ENCODE results near the gene ZNF217. TPM values are rescaled to one million over a fixed set of nuclear protein-coding genes. Genes with fewer than 3 reads are reported as not detected.
"Not testable (repeated sequence)": the region's sequence is repeated elsewhere in the genome, so short reads cannot be mapped to it uniquely, and the experiment has no call there.

Gene ZNF217
- total and polyA plus RNA-seq, 7 donors, result 1.7 to 8.1 (median 4.3) TPM

DNA sequence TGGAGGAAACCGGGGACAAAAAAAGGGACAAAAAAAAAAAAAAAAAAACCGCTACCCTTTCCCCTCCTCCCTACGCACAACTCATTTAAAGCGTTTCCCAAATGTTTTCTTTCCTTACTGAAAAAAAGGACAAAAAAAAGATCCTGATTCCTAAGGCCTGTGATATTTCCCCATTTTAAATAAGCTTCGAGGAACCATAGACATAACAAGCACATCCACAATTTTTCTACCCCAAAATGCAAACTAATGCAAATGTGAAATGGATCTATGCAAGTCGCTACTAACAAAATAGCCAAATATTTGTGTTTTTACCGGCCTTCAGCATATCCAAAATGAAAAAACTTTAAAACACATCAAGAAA lies 1.4 kb upstream of the ZNF217 start:
- 12 to 20% (median 17%) methylated on average over 7 of the region's 7 CpGs for WGBS, 3 donors
- Histone ChIP-seq H3K27me3 (ENCODE audit: insufficient read depth in 3 of 3, low read length in 2 of 3) (no peaks in the 10 kb centered on the region), H3K9me3 (no peaks in the 10 kb centered on the region), H3K27ac (peak overlapping the region; percentile 92), H3K4me3 (peak overlapping the region; percentile 86), H3K36me3 (ENCODE audit: insufficient read depth in 1 of 2, low read depth in 1 of 2) (no peaks in the 10 kb centered on the region), H3K4me1 (peaks cover 4% of the 10 kb centered on the region)
- intact Hi-C loops (cut with DNase I), result no loop called here
- DNase-seq (no peak), ATAC-seq (no peak)
- TF ChIP-seq, protein P1, sequence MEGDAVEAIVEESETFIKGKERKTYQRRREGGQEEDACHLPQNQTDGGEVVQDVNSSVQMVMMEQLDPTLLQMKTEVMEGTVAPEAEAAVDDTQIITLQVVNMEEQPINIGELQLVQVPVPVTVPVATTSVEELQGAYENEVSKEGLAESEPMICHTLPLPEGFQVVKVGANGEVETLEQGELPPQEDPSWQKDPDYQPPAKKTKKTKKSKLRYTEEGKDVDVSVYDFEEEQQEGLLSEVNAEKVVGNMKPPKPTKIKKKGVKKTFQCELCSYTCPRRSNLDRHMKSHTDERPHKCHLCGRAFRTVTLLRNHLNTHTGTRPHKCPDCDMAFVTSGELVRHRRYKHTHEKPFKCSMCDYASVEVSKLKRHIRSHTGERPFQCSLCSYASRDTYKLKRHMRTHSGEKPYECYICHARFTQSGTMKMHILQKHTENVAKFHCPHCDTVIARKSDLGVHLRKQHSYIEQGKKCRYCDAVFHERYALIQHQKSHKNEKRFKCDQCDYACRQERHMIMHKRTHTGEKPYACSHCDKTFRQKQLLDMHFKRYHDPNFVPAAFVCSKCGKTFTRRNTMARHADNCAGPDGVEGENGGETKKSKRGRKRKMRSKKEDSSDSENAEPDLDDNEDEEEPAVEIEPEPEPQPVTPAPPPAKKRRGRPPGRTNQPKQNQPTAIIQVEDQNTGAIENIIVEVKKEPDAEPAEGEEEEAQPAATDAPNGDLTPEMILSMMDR (IDR thresholded peaks at IDR 0.05), result no peak

DNA sequence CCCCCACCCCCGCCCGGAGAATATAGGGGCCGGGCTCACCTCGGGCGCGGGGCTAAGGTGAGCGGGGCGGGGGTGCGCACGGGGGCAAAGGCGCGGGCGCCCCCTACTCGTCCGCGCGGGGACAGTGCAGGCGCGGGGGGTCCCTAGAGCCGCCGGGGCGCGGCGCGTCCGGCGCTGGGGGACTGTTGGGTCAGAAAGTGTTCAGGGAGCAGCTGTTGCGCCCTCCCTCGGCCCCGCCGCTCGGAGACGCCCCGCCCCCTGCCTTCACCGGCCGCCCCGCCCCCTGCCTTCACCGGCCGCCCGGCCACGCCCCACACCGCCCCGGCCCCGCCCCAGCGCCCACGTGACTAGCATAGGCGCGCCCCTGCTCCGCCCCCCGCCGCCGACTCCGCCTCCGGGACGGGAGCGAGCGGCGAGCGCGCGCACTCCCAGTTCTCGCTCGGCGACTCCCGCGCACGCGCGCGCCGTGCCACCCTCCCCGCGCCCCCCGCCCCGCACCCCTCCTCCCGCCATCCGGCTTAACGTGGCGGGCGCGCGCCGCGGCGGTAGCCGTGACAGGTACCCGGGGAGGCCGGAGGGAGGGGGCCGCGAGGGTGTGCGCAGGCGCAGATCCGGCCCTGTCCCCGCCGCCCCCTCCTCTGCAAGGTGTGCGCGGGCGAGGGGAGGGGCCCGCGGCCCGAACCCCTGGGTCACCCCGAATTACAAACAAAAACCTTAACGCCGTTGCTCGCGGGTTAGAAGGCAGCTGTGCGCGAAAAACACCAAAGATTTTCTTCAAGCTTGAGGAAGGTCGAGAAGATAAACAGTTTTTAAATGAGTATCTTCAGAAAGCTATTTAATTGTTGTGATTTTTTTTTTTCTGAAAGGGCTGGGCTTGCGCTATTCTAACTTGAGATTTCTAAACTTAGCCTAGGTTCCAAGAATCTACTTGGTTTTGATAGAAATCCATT lies 704 bp upstream of the ZNF217 start:
- DNase-seq (peak; percentile 97 to 98), ATAC-seq (peak; percentile 90 to 96 (median 94))
- Histone ChIP-seq H3K4me1 (peaks cover 4% of the 10 kb centered on the region), H3K4me3 (peak overlapping the region; percentile 86), H3K27ac (peak overlapping the region; percentile 92), H3K36me3 (ENCODE audit: insufficient read depth in 1 of 2, low read depth in 1 of 2) (no peaks in the 10 kb centered on the region), H3K27me3 (ENCODE audit: insufficient read depth in 3 of 3, low read length in 2 of 3) (no peaks in the 10 kb centered on the region), H3K9me3 (no peaks in the 10 kb centered on the region)
- intact Hi-C loops (cut with DNase I), result no loop called here
- 0 to 2% (median 1%) methylated on average over 37 to 109 of the region's 110 CpGs for WGBS, 3 donors
- TF ChIP-seq, protein P1 (IDR thresholded peaks at IDR 0.05), result no peak

DNA sequence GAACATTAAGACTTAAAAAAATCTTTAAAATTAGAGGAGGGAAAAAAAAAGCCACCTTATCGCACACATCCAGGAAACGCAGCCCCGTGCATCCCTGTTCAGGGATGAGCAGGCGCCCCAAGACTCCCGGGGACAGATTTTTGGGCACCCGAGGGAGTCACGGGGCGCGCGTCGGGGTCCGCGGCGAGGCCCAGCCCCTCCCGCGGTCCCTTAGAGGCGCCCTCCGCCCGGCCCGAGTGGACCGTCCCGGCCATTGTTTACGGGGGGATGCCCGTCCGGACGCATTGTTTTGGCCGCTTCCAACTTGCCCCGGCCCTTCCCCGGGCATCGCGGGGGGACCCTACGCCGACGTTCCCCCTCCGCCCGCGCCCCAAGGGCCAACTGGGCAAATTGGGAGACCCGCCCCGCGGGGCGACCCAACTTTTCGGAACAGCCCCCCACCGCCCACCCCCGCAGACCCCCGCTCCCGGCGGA lies 610 bp downstream of the ZNF217 start:
- TF ChIP-seq, protein P1 (IDR thresholded peaks at IDR 0.05), result no peak
- peak overlapping the region; percentile 92 for H3K27ac ChIP-seq
- WGBS, 3 donors, result 0 to 1% (median 1%) methylated on average over 45 to 47 of the region's 47 CpGs
- intact Hi-C loops (cut with DNase I), result no loop called here
- H3K9me3 ChIP-seq, result no peaks in the 10 kb centered on the region
- peaks cover 4% of the 10 kb centered on the region for H3K4me1 ChIP-seq
- no peaks in the 10 kb centered on the region for H3K36me3 ChIP-seq (ENCODE audit: insufficient read depth in 1 of 2, low read depth in 1 of 2)
- DNase-seq, result peak; percentile 43 to 65
- peak in 1 of 4 donors; percentile 19 for ATAC-seq
- H3K4me3 ChIP-seq, result peak overlapping the region; percentile 86
- H3K27me3 ChIP-seq (ENCODE audit: insufficient read depth in 3 of 3, low read length in 2 of 3), result no peaks in the 10 kb centered on the region

DNA sequence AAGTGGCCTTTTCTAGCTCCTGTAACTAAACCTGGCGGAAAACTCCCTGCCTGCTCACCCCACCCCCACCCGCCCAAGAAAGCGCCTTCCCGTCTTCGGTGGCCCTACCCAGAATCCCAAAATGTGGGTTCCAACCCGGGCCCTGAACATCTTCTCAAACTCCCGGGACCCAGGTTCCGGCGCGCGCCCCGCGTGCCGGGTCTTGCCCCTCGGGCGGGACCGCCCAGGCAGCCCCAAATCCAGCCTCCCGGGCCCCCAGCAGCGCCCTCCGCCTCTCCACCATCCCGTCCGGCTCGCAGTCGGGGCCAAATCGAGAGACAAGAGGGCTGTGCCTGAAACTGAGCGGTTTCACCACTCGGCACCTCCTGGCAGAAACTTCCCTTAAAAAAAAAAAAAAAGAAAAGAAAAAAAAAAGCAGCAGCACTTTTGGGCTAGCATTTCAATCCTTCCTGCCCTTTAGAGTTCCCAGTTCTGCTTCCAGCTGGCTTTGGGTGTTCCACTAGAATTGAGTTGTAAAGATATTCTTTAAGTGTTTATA lies 1.1 kb downstream of the ZNF217 start:
- peak; percentile 79 to 87 for DNase-seq
- H3K27me3 ChIP-seq (ENCODE audit: insufficient read depth in 3 of 3, low read length in 2 of 3); H3K36me3 ChIP-seq (ENCODE audit: insufficient read depth in 1 of 2, low read depth in 1 of 2); intact Hi-C loops (cut with DNase I); H3K4me1 ChIP-seq; H3K9me3 ChIP-seq: not testable (repeated sequence)
- peak in 1 of 4 donors; percentile 38 for ATAC-seq
- peak overlapping the region; percentile 86 for H3K4me3 ChIP-seq
- peak overlapping the region; percentile 92 for H3K27ac ChIP-seq
- WGBS, 3 donors, result 5 to 15% (median 7%) methylated on average over 26 to 27 of the region's 27 CpGs

DNA sequence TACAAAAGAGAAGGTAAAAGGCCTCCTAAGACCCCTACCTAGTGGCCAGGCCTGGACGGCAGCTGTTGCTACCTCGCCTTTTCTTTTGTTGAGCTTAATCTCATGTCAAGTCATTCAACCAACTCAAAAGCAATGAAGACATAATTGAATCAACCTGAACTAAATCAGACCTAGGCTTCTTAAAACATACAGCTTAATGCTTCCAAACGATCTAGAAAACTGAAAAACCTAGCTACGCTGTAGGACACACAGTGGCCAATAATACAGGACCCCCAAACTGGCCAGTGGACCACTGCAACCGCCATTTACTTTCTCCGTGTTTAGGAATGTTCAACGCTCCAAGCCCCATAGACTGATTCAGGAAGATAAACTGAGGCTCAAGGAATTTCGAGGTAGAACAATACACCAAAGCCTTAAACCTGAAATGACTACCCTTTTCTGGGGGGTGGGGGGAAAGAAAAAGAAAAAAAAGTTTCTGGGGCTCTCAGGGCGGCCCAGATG lies 1.6 kb downstream of the ZNF217 start:
- WGBS, 3 donors, result 32 to 39% (median 34%) methylated on average over 9 of the region's 9 CpGs
- ATAC-seq; intact Hi-C loops (cut with DNase I); H3K4me1 ChIP-seq; DNase-seq; H3K36me3 ChIP-seq (ENCODE audit: insufficient read depth in 1 of 2, low read depth in 1 of 2); H3K27me3 ChIP-seq (ENCODE audit: insufficient read depth in 3 of 3, low read length in 2 of 3); H3K9me3 ChIP-seq: not testable (repeated sequence)
- Histone ChIP-seq H3K27ac (peak overlapping the region; percentile 92), H3K4me3 (peak overlapping the region; percentile 86)

DNA sequence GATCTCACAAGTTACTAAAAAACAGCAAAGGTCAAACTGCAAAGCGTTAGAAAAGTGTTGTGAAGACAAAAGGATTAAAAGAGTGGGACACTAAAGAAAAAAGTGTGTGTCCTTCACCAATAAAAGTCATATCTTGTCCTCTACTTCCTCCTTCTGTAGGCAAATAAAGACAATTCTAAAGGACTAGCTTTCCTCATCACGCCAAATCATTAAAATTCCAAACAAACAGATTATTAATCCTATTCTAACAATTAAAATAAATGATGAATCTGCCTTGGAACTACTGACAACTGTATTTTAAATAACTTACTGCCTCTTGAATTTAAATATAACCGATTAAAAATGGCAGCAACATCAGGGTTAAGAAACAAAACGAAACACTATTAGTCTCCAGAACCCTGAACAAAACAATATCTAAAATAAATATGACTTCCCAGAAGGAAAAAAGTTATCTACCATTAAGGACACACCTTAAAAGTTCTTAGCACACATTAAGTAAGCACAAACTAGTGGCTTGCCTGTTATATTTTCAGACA lies 2.4 kb downstream of the ZNF217 start:
- intact Hi-C loops (cut with DNase I); H3K27me3 ChIP-seq (ENCODE audit: insufficient read depth in 3 of 3, low read length in 2 of 3); H3K4me1 ChIP-seq; H3K9me3 ChIP-seq; ATAC-seq; H3K36me3 ChIP-seq (ENCODE audit: insufficient read depth in 1 of 2, low read depth in 1 of 2); DNase-seq: not testable (repeated sequence)
- Histone ChIP-seq H3K27ac (peak overlapping the region; percentile 92), H3K4me3 (peak overlapping the region; percentile 86)
- 30 to 44% (median 38%) methylated on average over 4 of the region's 4 CpGs for WGBS, 3 donors

DNA sequence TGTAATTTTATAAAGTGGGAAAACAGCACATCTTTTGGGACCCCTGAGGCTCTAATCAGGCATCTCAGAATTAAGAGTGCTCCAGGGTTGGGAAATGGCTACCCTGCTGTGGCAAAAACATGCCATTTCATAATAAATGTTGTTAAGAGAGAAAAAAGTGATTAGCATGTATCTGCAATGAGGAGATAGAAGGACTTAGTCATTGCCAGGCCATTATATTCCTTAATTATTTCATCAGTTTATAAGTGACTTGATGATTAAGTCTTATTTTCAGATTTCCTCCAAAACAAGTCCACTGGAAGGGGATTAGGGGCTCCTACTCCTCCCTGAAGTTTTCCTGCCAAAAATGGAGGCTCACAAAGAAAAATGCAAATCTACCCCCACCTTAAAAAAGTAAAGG lies 3.0 kb downstream of the ZNF217 start:
- H3K27me3 ChIP-seq (ENCODE audit: insufficient read depth in 3 of 3, low read length in 2 of 3); H3K9me3 ChIP-seq; intact Hi-C loops (cut with DNase I); ATAC-seq; DNase-seq; H3K36me3 ChIP-seq (ENCODE audit: insufficient read depth in 1 of 2, low read depth in 1 of 2); H3K4me1 ChIP-seq: not testable (repeated sequence)
- Histone ChIP-seq H3K4me3 (peak overlapping the region; percentile 86), H3K27ac (peak overlapping the region; percentile 92)

DNA sequence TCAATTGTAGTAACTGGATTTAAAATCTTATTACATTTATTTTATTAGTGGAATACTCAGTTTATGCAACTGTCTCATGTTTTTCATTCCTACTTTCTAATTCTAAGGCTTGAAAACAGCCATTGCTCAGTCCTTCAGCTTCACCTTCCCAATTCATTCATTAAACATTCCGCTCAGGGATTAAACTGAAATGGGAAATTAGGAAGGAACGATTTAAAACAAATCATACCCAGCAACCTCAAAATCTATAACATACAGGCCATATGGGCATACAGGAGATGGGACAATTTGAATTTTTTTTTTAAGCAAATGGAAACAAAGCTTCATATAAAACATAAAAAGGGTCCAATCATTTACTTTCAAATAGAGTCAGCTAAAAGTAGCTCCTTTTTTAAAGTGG lies 3.5 kb downstream of the ZNF217 start:
- H3K4me1 ChIP-seq; ATAC-seq; H3K36me3 ChIP-seq (ENCODE audit: insufficient read depth in 1 of 2, low read depth in 1 of 2); intact Hi-C loops (cut with DNase I); H3K27me3 ChIP-seq (ENCODE audit: insufficient read depth in 3 of 3, low read length in 2 of 3); DNase-seq; H3K9me3 ChIP-seq: not testable (repeated sequence)
- H3K27ac ChIP-seq, result peak overlapping the region; percentile 55
- peak overlapping the region; percentile 39 for H3K4me3 ChIP-seq
- 51 to 57% (median 56%) methylated on average over 2 of the region's 2 CpGs for WGBS, 3 donors

All from psoas muscle (tissue), 8 donors.